Type B pancreatic cell (in vitro differentiated cells): ENCODE measurements around the gene CCDC184. TPM values are rescaled to one million over a fixed set of nuclear protein-coding genes. Genes with fewer than 3 reads are reported as not detected.

Experiments used
- DNase-seq: peaks from one replicate; pipeline ENCODE4 v3.0.0; 2021; ENCODE audit warnings: mixed read lengths; ENCODE audit not compliant: unreplicated experiment; ENCODE audit errors: extremely low spot score
- H3K27ac Mint-ChIP-seq: 2 replicates; pipeline ENCODE4 v1.8.0; 2021; ENCODE audit warnings: mild to moderate bottlenecking, mixed read lengths
- H3K27me3 Mint-ChIP-seq: 2 replicates; pipeline ENCODE4 v1.8.0; 2021; ENCODE audit warnings: mixed read lengths
- H3K36me3 Mint-ChIP-seq: 2 replicates; pipeline ENCODE4 v1.8.0; 2021; ENCODE audit warnings: mixed read lengths
- H3K4me1 Mint-ChIP-seq: one replicate; pipeline ENCODE4 v1.8.0; 2021; ENCODE audit warnings: mixed read lengths; ENCODE audit not compliant: unreplicated experiment
- H3K4me3 Mint-ChIP-seq: 2 replicates; pipeline ENCODE4 v1.8.0; 2021; ENCODE audit warnings: mild to moderate bottlenecking, mixed read lengths
- H3K9me3 Mint-ChIP-seq: 2 replicates; pipeline ENCODE4 v1.8.0; 2021; ENCODE audit warnings: mixed read lengths
- total RNA-seq: library from RNA; stranded (reverse); gene quantifications from 2 replicates; pipeline ENCODE4 v1.2.1, GENCODE V29; 2021; ENCODE audit warnings: low replicate concordance
- TF ChIP-seq, protein P1 (sequence below): fragments of 200-600 bp; sonication (generic); conservative IDR thresholded peaks from 2 replicates; pipeline ENCODE4 v1.5.0; 2021; ENCODE audit warnings: antibody characterized with exemption, mild to moderate bottlenecking

Gene CCDC184
- total RNA-seq, 1 donor from 2014 or later = 2.4 TPM

DNA sequence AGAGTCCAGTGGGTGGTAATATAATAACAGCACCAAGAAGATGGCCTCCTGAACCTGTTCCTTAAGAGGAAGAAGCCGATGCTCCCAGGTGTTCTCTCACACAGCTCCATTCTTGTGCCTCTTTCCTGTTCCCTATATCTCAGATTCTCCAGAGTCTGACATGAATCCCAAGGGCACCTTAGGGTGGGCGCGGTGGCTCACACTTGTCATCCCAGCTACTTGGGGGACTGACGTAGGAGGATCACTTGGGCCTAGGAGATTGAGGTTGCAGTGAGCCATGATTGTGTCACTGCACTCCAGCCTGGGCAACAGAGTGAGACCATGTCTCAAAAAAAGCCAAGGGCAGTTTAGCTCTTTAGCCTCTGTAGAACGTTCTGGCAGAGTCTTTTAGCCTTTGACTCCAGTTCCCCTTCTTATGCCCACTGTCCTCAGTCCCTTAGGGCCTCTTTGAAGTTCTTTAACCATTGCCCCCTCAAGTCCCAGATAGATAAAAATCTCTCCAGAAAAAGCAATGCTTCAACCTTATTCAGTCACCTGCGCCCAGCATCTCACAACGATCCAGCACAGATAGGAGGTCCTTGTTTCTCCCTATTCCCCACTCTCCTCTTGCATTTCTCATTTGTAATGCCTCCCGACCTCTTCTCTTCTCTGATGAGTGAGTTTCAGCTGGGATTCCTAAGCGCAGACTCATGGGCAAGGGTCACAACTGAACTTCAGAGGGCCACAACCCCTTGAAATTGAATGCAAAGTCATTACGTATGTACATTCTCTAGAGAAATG, 4.7 kb downstream of the CCDC184 start:
- Mint-ChIP-seq H3K36me3 (no peaks in the 10 kb centered on the region), H3K4me3 (no peak overlapping the region), H3K27me3 (peaks cover 70% of the 10 kb centered on the region), H3K4me1 (peaks cover 3% of the 10 kb centered on the region), H3K27ac (no peak overlapping the region), H3K9me3 (no peaks in the 10 kb centered on the region)
- no peak for DNase-seq
- TF ChIP-seq, protein P1, sequence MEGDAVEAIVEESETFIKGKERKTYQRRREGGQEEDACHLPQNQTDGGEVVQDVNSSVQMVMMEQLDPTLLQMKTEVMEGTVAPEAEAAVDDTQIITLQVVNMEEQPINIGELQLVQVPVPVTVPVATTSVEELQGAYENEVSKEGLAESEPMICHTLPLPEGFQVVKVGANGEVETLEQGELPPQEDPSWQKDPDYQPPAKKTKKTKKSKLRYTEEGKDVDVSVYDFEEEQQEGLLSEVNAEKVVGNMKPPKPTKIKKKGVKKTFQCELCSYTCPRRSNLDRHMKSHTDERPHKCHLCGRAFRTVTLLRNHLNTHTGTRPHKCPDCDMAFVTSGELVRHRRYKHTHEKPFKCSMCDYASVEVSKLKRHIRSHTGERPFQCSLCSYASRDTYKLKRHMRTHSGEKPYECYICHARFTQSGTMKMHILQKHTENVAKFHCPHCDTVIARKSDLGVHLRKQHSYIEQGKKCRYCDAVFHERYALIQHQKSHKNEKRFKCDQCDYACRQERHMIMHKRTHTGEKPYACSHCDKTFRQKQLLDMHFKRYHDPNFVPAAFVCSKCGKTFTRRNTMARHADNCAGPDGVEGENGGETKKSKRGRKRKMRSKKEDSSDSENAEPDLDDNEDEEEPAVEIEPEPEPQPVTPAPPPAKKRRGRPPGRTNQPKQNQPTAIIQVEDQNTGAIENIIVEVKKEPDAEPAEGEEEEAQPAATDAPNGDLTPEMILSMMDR = no peak

DNA sequence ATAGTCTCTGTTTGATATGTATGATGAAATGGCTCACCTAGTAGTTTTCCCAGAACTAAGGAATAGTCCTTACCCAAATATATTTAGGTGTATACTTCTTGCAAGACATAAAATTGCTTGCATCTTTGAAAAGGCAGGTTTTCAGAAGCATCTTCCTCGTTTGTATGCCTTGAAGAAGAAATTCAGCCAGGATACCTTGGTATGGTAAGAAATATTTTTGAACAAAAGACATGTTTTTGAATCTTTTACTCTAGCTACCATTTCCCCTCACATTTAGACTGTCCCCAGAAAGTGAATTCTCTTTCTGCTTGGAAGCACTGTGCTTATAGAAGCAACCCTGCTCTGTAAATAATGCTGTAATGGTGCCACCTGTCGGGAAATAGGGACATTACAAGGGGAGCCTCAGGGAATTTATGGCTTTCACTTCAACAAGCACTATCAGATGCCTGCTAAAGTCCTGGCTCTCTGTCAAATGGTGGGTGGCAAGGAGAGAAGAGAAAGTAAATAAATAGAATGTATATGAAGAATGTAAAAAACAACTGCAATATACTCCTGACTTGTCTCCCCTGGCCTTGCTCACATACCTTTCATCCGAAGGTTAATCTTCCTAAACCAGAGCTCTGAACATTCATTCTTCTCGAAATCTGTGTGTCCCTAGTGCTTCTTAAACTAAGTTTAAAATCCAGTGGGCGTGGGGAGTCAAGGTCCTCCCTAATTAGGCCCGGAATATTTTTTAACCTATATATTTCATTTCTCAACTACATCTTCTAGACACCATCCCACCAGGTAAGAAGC, 6.1 kb downstream of the CCDC184 start:
- Mint-ChIP-seq H3K4me3 (no peak overlapping the region), H3K27me3 (peaks cover 63% of the 10 kb centered on the region), H3K27ac (no peak overlapping the region), H3K9me3 (no peaks in the 10 kb centered on the region), H3K4me1 (peaks cover 4% of the 10 kb centered on the region), H3K36me3 (no peaks in the 10 kb centered on the region)
- TF ChIP-seq, protein P1 = peak; percentile 91
- no peak for DNase-seq

DNA sequence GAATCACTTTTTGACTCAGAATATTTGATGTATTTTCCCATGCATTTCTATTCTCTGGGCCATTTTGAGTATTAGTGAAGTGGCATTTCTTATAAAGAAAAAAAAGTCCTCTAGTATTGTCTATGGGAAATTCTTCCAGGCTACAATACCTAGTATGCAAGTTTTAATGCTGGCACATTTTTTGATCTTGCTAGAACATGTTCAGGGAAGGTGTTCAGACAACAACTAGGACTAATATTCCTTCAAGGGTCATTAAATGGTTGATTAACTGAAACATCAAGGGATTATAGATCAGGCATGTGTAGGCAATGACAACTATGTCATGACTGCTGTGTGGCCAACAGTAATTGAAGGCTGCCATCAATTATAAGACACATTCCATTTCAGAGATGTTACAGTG, 7.7 kb downstream of the CCDC184 start:
- H3K4me3 Mint-ChIP-seq = no peak overlapping the region
- no peak for DNase-seq
- H3K4me1 Mint-ChIP-seq = peaks cover 15% of the 10 kb centered on the region
- no peak overlapping the region for H3K27ac Mint-ChIP-seq
- no peaks in the 10 kb centered on the region for H3K9me3 Mint-ChIP-seq
- TF ChIP-seq, protein P1 = no peak
- no peaks in the 10 kb centered on the region for H3K36me3 Mint-ChIP-seq
- peaks cover 48% of the 10 kb centered on the region for H3K27me3 Mint-ChIP-seq

DNA sequence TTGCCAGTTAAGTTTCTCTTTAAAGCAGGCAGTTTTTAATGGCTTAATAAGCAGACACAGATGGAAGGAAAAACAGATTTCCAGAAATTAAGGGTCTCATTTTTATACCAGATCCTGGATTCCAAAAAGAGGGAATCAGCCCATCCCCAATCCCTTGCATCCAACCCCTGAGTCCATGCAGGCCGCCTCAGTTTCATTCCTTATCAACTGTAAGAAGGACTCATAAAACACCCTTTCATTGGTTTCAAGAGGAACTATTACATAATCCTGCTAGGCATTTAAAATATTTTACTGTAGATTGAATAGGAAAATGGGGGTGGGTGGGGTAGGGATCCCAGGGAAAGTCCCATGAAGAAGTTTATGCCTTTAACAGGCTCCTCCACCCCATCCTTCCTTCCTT, 9.4 kb downstream of the CCDC184 start:
- Mint-ChIP-seq H3K9me3 (no peaks in the 10 kb centered on the region), H3K27me3 (peaks cover 32% of the 10 kb centered on the region), H3K4me3 (no peak overlapping the region), H3K27ac (no peak overlapping the region), H3K4me1 (peaks cover 21% of the 10 kb centered on the region), H3K36me3 (no peaks in the 10 kb centered on the region)
- TF ChIP-seq, protein P1 = no peak
- no peak for DNase-seq

DNA sequence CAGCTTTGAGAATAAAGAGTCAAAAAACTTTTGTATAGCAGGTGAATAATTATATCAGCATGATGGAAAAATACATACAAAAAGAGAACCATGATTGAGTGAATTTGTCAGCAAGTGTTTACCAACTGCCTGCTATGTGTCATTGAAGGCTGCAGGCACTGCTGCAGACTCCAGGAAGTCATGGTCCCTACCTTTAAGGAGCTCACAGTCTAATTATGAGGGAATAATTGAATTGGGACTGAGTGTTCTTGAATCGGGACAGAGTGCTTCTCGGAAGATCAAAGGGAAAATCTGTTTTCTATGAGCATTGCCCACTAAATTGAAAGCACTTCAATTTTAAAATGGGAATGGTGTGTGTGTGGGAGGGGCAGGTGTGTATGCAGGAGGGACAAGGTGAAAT, 10.2 kb downstream of the CCDC184 start:
- Mint-ChIP-seq H3K4me1 (peaks cover 21% of the 10 kb centered on the region), H3K27me3 (peaks cover 25% of the 10 kb centered on the region)

More for the DNA sequence above, 10.2 kb downstream of the CCDC184 start:
- Mint-ChIP-seq H3K27ac (peak overlapping the region; percentile 90), H3K9me3 (no peaks in the 10 kb centered on the region), H3K36me3 (no peaks in the 10 kb centered on the region), H3K4me3 (peak overlapping the region; percentile 50)
- TF ChIP-seq, protein P1 = no peak
- no peak for DNase-seq
